DOHH2 (cell line): ENCODE data around the gene HDAC10.

ENCODE experiments used
- H3F3A ChIP-seq: fragments of 200-600 bp; sonication (generic), shearing (Covaris generic); 2 replicates; pipeline ENCODE4 v1.6.0; 2016; ENCODE audit warnings: antibody characterized with exemption, mild to moderate bottlenecking; ENCODE audit not compliant: control insufficient read depth, insufficient read depth
- H3K27ac ChIP-seq: fragments of 200-600 bp; sonication (generic); 2 replicates; pipeline ENCODE4 v1.5.1; 2014; ENCODE audit warnings: low read depth, mild to moderate bottlenecking, low read length, moderate library complexity
- H3K27me3 ChIP-seq: fragments of 200-600 bp; sonication (generic); 2 replicates; pipeline ENCODE4 v1.6.1; 2014; ENCODE audit warnings: mild to moderate bottlenecking, low read length, mixed read lengths; ENCODE audit not compliant: control insufficient read depth
- H3K36me3 ChIP-seq: fragments of 200-600 bp; sonication (generic); 2 replicates; pipeline ENCODE4 v1.6.1; 2014; ENCODE audit warnings: mild to moderate bottlenecking, low read length, moderate library complexity, mixed read lengths; ENCODE audit not compliant: control insufficient read depth
- H3K4me1 ChIP-seq: fragments of 200-600 bp; sonication (generic); 2 replicates; pipeline ENCODE4 v1.6.1; 2014; ENCODE audit warnings: mild to moderate bottlenecking, low read length, mixed read lengths; ENCODE audit not compliant: control insufficient read depth
- H3K4me2 ChIP-seq: fragments of 200-600 bp; sonication (generic); 2 replicates; pipeline ENCODE4 v1.6.0; 2014; ENCODE audit warnings: mild to moderate bottlenecking, low read length, moderate library complexity
- H3K4me3 ChIP-seq: fragments of 200-600 bp; sonication (generic); 2 replicates; pipeline ENCODE4 v1.5.1; 2014; ENCODE audit warnings: mild to moderate bottlenecking, low read length, mixed read lengths
- H3K79me2 ChIP-seq: fragments of 200-600 bp; sonication (generic); 2 replicates; pipeline ENCODE4 v1.6.1; 2014; ENCODE audit warnings: mild to moderate bottlenecking, low read length, mixed read lengths; ENCODE audit not compliant: control insufficient read depth
- H3K9me2 ChIP-seq: fragments of 200-600 bp; sonication (generic); replicated peaks from 2 replicates; pipeline ENCODE4 v1.6.1; 2014; ENCODE audit warnings: mild to moderate bottlenecking, low read length, mixed read lengths; ENCODE audit not compliant: control insufficient read depth
- H3K9me3 ChIP-seq: fragments of 200-600 bp; sonication (generic); 2 replicates; pipeline ENCODE4 v1.6.1; 2014; ENCODE audit warnings: antibody characterized with exemption, low read length, mixed read lengths; ENCODE audit not compliant: control insufficient read depth, insufficient read depth
- H4K20me1 ChIP-seq: fragments of 200-600 bp; sonication (generic); 2 replicates; pipeline ENCODE4 v1.6.0; 2014; ENCODE audit warnings: low read depth, mild to moderate bottlenecking, antibody characterized with exemption, low read length, moderate library complexity; ENCODE audit not compliant: control insufficient read depth, insufficient read depth
- EZH2phosphoT487 ChIP-seq: fragments of 200-600 bp; sonication (generic); IDR thresholded peaks from 2 replicates; pipeline ENCODE4 v1.6.1; 2017; ENCODE audit warnings: borderline replicate concordance, mild to moderate bottlenecking, antibody characterized with exemption, low read length, moderate library complexity, mixed read lengths
- TF ChIP-seq, protein P1 (sequence below): fragments of 200-600 bp; sonication (generic); IDR thresholded peaks from one replicate; pipeline ENCODE4 v1.5.1; 2014; ENCODE audit warnings: antibody characterized with exemption, mild to moderate bottlenecking, low read depth, low read length; ENCODE audit not compliant: poor library complexity, severe bottlenecking

The HDAC10 gene

DNA sequence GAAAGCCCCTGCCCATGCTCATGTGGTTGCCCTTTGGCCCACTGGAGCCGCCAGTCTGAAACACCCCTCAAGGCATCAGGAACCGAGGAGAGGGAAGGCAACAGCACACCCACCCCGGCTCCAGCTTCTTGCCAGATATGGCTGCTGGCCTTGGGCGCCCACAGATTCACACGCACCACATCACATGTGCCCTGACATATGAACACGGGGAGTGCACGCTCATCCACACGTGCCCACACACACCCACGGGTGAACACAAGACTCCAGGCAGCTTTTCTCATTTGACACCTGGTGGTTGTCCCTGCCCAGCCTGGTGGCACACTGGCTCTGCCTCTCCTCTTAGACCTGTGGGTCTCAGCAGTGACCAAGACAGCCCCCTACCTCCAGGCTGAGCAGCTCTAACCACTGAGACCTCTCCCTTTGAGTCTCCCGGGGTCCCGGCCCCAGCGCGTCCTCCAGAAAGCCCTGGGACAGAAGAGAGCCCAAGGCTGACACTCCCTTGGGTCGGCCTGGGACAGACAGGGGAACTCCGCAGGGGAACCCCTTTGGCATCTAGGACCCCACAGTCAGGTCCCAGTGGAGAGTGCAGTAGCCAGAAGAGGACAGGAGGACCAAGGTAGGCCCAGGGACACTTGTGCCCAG lies 13.2 kb upstream of the HDAC10 start:
- Histone ChIP-seq H3K9me2 (no peaks in the 10 kb centered on the region), H3K4me3 (no peak overlapping the region), H3K79me2 (peaks cover 21% of the 10 kb centered on the region), H3K9me3 (no peaks in the 10 kb centered on the region), H3F3A (no peaks in the 10 kb centered on the region), H4K20me1 (0 out of 2 replicates have a peak, but pooled peaks cover 3% of the 10 kb centered on the region), H3K4me2 (no peak overlapping the region), H3K4me1 (peaks cover 43% of the 10 kb centered on the region), H3K36me3 (peaks cover 1% of the 10 kb centered on the region; the same call in 1 of the 2 replicates), H3K27ac (no peak overlapping the region), H3K27me3 (no peaks in the 10 kb centered on the region)
- TF ChIP-seq, protein P1, sequence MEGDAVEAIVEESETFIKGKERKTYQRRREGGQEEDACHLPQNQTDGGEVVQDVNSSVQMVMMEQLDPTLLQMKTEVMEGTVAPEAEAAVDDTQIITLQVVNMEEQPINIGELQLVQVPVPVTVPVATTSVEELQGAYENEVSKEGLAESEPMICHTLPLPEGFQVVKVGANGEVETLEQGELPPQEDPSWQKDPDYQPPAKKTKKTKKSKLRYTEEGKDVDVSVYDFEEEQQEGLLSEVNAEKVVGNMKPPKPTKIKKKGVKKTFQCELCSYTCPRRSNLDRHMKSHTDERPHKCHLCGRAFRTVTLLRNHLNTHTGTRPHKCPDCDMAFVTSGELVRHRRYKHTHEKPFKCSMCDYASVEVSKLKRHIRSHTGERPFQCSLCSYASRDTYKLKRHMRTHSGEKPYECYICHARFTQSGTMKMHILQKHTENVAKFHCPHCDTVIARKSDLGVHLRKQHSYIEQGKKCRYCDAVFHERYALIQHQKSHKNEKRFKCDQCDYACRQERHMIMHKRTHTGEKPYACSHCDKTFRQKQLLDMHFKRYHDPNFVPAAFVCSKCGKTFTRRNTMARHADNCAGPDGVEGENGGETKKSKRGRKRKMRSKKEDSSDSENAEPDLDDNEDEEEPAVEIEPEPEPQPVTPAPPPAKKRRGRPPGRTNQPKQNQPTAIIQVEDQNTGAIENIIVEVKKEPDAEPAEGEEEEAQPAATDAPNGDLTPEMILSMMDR = no peak
- no peak for TF ChIP-seq EZH2phosphoT487

DNA sequence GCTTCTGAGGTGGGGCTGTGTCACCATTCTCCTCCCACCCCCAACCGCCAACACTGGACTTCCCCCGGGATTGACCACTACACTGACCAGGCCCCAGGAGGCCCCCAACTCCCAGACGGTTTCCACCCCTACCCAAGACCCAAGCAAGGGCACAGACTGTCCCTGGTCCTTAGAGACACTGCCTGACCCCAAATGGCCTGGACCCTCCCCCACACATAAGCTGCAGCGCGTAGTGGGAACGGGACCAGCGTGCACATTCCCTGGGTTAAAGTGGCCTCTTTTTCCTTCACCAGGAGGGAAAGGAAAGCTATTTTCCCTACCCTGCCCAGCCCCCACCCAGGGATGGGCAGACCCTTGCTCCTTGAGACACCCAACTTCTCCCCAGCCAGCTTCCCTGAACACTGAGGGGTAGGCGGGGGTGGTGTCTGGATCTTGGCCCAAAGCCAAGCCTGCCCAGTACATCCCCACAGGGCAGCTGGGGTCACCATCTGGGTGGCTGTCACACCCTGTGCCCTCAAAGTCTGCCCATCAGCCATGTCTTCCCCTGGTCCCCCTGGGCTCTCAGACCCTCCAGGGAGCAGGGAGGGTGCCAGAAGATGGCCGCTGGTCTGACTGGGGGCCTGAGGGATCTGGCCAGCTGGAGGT lies 12.0 kb upstream of the HDAC10 start:
- TF ChIP-seq, protein P1 = no peak
- no peak for TF ChIP-seq EZH2phosphoT487
- Histone ChIP-seq H3K9me3 (no peaks in the 10 kb centered on the region), H3K4me3 (no peak overlapping the region), H3K36me3 (peaks cover 12% of the 10 kb centered on the region), H4K20me1 (0 out of 2 replicates have a peak, but pooled peaks cover 3% of the 10 kb centered on the region), H3K4me1 (peaks cover 32% of the 10 kb centered on the region), H3K79me2 (peaks cover 31% of the 10 kb centered on the region), H3K4me2 (no peak overlapping the region), H3K9me2 (no peaks in the 10 kb centered on the region), H3K27me3 (no peaks in the 10 kb centered on the region), H3F3A (no peaks in the 10 kb centered on the region), H3K27ac (no peak overlapping the region)

DNA sequence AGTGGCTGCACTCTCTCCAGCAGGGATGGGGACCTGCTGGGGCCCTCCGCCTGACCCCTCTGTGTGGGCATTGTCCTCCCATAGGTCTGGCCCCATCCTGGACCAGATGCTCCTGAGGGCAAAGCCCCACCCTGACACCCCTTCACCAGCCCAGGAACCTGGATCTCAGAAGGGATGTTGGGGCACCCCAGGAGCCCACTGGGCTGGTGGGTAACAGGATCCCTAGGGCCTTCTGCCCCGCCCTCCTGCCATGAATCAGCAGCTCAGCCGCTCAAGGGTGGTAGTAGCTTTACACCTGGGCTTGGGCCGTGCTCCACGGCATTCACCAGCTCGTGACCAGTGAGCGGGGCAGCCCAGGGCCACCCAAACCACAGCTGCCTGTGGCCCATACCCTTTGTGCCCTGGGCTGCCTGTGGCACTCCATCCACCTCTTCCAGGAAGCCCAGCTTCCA lies 11.4 kb upstream of the HDAC10 start:
- Histone ChIP-seq H3F3A (no peaks in the 10 kb centered on the region), H3K27ac (no peak overlapping the region), H3K4me2 (peak overlapping the region; percentile 73), H4K20me1 (0 out of 2 replicates have a peak, but pooled peaks cover 3% of the 10 kb centered on the region), H3K4me3 (peak overlapping the region; percentile 94), H3K4me1 (peaks cover 27% of the 10 kb centered on the region), H3K36me3 (peaks cover 18% of the 10 kb centered on the region), H3K79me2 (peaks cover 31% of the 10 kb centered on the region), H3K9me3 (no peaks in the 10 kb centered on the region), H3K9me2 (no peaks in the 10 kb centered on the region), H3K27me3 (no peaks in the 10 kb centered on the region)
- TF ChIP-seq, protein P1 = no peak
- no peak for TF ChIP-seq EZH2phosphoT487
